Measurements from ENCODE around the gene TMEM117.

TMEM117 gene

GRCh38 chr12:44347145-44347544 is 511.3 kb downstream of the TMEM117 start:
- no peak overlapping the region for H3K4me3 ChIP-seq (ENCODE audit: low read length)
- TF ChIP-seq, protein P1, sequence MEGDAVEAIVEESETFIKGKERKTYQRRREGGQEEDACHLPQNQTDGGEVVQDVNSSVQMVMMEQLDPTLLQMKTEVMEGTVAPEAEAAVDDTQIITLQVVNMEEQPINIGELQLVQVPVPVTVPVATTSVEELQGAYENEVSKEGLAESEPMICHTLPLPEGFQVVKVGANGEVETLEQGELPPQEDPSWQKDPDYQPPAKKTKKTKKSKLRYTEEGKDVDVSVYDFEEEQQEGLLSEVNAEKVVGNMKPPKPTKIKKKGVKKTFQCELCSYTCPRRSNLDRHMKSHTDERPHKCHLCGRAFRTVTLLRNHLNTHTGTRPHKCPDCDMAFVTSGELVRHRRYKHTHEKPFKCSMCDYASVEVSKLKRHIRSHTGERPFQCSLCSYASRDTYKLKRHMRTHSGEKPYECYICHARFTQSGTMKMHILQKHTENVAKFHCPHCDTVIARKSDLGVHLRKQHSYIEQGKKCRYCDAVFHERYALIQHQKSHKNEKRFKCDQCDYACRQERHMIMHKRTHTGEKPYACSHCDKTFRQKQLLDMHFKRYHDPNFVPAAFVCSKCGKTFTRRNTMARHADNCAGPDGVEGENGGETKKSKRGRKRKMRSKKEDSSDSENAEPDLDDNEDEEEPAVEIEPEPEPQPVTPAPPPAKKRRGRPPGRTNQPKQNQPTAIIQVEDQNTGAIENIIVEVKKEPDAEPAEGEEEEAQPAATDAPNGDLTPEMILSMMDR (conservative IDR thresholded peaks at IDR 0.05; ENCODE audit: low read depth, low read length) = no peak
- DNase-seq (ENCODE audit: low read depth) = no peak

GRCh38 chr12:44357494-44357893 is 521.6 kb downstream of the TMEM117 start:
- TF ChIP-seq, protein P1 (conservative IDR thresholded peaks at IDR 0.05; ENCODE audit: low read depth, low read length) = no peak
- no peak for DNase-seq (ENCODE audit: low read depth)
- H3K4me3 ChIP-seq (ENCODE audit: low read length) = no peak overlapping the region

GRCh38 chr12:44358636-44359035 is 522.8 kb downstream of the TMEM117 start:
- H3K4me3 ChIP-seq (ENCODE audit: low read length) = no peak overlapping the region
- TF ChIP-seq, protein P1 (conservative IDR thresholded peaks at IDR 0.05; ENCODE audit: low read depth, low read length) = no peak
- no peak for DNase-seq (ENCODE audit: low read depth)

DNA sequence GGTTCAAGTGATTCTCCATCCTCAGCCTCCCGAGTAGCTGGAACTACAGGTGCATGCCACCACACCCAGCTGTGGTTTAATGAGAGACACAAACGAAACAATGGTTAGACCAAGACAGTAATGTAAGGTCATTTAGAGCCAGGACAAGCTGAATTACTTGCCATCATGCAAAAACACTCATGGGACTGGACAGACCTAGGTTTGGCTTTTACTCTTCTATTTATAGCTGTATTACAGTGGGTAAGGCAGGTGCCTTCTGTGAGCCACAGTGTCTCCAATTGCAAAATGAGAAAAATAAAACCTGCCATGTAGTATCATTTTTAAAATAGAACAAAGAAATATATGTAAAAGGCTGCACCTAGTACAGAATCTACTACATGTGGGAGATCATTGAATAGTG is 527.1 kb downstream of the TMEM117 start:
- H3K4me3 ChIP-seq (ENCODE audit: low read length) = no peak overlapping the region
- TF ChIP-seq, protein P1 (conservative IDR thresholded peaks at IDR 0.05; ENCODE audit: low read depth, low read length) = no peak
- DNase-seq (ENCODE audit: low read depth) = no peak

GRCh38 chr12:44367136-44367535 is 531.3 kb downstream of the TMEM117 start:
- DNase-seq (ENCODE audit: low read depth) = no peak
- no peak overlapping the region for H3K4me3 ChIP-seq (ENCODE audit: low read length)
- TF ChIP-seq, protein P1 (conservative IDR thresholded peaks at IDR 0.05; ENCODE audit: low read depth, low read length) = no peak

GRCh38 chr12:44367916-44368315 is 532.0 kb downstream of the TMEM117 start:
- TF ChIP-seq, protein P1 (conservative IDR thresholded peaks at IDR 0.05; ENCODE audit: low read depth, low read length) = no peak
- no peak for DNase-seq (ENCODE audit: low read depth)

DNA sequence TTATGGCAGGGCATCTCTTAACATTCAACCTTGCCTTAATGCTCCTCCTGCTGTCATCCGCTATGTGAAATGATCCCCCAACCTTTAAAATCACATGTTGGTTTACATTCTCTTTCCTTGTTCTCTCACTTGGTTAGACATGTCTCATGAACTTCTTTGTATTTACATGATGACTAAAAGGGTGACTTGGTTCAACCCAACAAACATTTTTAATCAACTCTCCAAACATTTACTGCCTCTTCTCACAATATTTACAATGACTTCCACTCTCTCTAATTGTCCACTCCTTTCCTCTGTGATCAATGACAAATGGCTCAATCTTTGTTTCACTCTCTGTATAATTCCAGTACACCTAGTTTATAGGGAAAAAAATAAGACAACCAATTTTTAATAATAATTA is 534.1 kb downstream of the TMEM117 start:
- TF ChIP-seq, protein P1 (conservative IDR thresholded peaks at IDR 0.05; ENCODE audit: low read depth, low read length) = no peak
- DNase-seq (ENCODE audit: low read depth) = no peak
- no peak overlapping the region for H3K4me3 ChIP-seq (ENCODE audit: low read length)

More at GRCh38 chr12:44367916-44368315, 532.0 kb downstream of the TMEM117 start:
- H3K4me3 ChIP-seq (ENCODE audit: low read length) = no peak overlapping the region
